Measurements from ENCODE around the gene SNCAIP.
A peak's percentile ranks its signal among the peaks of the same experiment; 100 is the strongest.

Gene SNCAIP

GRCh38 chr5:122401976-122402725, 90.1 kb downstream of the SNCAIP start:
- DNase-seq, result no peak

- DNase-seq, result no peak
Measured at GRCh38 chr5:122402955-122403685, 91.1 kb downstream of the SNCAIP start.

- no peak for DNase-seq
Measured at GRCh38 chr5:122404018-122404417, 92.0 kb downstream of the SNCAIP start.

DNA sequence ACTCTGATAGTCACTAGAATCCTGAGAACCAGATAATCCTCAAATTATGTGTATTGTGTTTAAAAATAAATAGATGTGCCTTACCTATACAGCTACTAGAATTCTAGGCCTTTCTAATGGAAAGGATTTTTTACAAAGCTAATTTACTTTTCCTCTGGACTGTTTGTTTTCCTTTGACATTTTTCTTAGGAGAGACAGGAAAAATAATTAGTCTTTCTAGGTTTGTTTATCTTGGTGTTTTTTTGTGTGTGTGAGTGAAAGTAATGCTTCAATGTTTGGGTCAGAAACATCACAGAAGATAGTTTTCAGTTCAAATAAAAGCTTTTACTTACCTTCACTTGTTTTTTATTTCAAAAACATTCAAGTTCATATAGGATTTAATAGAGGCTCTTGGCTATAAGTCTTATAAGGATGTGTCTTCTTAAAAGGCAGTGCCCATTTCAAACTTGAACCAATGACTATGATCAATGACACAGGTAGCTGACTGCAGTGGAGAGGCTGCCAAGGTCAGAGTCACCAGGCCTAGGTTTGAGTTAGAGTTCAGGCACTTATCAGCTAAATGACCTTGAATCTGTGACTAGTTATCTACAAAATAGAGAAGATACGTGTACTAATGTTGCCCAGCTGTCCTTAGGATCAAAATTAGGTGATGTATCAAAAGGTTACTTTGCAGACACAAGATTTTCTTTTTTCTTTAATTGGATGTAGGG, 92.8 kb downstream of the SNCAIP start:
- DNase-seq, result no peak

DNA sequence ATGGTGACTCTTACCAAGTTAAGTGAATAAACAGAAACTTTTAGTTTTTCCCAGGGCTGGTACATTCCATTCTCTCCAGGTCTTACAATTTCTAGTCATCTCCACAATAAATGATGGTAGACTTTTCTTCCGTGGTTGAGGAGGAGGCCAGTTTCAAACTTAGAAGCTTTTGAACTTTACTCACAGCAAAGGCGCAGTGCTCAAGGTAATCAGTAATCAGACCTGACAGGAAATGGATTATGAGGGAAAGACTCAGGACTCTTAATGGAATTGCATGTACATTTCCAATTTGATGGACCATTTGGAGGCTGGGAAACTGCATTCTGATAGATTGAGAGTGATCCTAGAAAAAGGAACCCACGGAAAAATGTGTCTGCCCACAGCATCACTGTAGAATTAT, 93.7 kb downstream of the SNCAIP start:
- no peak for DNase-seq

- no peak for DNase-seq
Measured at GRCh38 chr5:122406181-122406580, 94.1 kb downstream of the SNCAIP start.

DNA sequence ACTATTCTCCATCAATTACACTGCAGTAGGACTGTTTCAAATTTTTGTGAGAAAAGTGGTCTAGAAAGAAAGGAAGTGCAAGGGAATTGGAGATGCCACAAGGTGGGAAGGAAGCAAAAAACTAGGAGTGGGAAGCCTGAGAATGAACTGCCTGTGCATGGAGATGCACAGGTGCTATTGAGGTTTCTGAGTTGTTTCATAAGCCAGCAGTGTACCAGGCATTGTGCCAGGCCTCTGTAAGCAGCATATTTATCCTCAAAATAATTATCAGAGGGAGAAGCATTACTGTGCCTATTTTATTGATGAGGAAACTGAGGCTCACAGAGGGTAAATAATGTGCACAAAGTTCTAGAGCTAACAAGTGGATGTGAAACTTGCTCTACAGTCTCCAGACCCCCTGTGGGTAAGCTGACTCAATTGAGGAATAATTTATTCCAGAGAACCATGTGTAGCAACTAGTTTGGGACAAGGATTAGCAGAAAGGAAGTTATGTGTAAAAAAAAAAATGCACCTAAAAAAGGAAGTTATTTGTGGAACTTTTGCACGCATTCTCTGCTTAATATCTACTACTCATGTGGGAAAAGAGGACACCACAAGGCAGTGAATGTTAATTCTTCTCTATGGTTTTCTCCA, 96.7 kb downstream of the SNCAIP start:
- DNase-seq, result no peak

GRCh38 chr5:122412966-122413365, 100.9 kb downstream of the SNCAIP start:
- DNase-seq, result no peak

DNA sequence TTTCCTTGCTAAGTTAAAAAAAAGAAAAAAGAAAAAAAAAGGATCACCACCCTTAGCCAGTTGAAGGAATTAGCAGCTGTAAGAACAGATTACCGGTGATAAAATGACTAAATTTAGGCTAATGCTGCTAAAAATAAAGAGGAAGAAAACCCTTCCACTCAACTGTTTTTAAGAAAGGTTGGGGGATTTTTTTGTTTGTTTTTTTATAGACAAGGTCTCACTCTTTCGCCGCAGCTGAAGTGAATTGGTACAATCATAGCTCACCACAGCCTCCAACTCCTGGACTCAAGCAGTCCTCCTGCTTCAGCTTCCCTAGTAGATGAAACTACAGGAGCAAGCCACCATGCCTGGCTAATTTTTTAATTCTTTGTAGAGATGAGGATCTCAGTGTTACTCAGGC, 101.7 kb downstream of the SNCAIP start:
- no peak for DNase-seq

- peak; percentile 62 for DNase-seq
Measured at GRCh38 chr5:122415030-122415800, 103.2 kb downstream of the SNCAIP start.

DNA sequence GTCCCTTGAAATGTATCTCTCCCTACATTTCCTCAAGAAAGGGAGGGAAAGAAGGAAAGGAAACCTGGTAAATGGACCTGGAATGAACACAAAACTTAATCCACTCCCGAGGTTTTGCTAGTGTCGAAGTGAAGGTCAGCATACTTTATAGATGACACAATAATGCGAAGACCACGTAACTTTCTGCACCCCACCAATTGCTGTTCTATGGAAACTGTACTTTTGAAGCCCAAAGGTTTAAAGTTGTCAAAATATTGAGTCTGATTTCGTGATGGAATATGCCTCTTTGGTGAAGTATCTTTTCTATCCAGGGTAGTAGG, 103.7 kb downstream of the SNCAIP start:
- no peak for DNase-seq

DNA sequence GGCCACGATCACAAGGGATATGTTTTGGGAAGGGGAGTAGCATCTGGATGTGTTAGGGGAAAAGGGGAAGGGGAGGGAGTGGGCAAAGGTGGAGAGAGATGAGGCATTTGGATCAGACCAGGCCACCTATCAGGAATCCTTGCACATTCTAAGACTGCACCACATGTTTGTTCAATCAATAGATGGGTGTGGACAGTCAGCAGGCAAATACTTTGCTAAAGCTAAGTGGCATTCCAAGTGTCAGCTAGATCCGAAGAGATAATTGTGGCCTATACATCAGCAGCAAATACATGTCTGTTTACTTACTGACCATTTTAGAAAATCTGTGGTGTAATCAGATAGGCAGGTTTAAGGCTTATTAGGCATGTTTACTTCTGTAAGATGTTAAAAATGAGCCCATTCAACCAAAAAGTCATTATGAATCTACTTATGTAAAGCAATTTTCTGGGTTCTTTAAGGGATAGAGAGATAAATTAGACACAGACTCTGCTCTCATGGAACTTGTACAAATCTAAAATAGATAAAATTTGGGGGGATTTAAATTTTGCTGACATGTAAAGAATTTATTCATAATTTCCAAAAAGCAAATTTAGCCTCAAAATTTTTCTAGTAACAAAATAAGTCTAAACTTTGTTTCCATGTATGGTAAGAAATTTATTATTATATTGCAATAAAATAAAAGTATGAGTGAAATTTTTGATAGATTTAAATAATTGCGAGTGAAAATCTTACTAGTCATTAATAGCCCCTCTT, 107.3 kb downstream of the SNCAIP start:
- DNase-seq, result no peak

GRCh38 chr5:122420091-122420490, 108.1 kb downstream of the SNCAIP start:
- no peak for DNase-seq

DNA sequence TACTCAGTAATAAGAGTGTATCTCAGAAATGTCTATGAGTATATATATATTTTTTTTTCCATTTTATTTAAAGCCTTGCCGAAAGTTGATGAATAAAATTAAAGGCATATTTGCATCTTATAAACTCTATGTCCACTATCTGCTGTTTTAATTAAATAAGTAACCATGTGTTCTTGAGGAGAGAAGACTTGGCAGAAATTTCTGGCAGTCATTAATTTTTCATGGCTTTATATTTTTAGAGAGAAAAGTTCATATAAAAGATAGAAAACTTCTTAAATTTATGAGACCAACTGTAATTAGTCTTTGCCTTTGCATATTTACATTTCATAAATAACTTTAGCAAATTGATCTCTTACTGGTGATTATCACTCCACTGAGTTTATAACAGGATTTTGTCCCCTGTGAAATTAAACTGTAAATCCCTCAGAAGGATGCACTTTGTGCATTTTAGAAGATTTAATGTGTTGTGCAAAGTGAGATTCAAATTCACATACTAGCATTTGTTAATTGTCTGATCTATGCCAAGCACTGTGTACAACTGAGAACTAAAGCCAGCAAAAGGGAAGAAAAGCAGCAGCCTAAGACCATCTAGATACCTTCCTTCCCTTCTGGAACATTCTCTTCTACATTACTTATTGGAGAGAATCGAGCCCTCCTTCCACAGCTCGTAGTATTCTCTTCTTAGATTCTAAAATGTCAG, 108.7 kb downstream of the SNCAIP start:
- DNase-seq, result no peak

- DNase-seq, result no peak
Measured at GRCh38 chr5:122421374-122422079, 109.5 kb downstream of the SNCAIP start.

DNA sequence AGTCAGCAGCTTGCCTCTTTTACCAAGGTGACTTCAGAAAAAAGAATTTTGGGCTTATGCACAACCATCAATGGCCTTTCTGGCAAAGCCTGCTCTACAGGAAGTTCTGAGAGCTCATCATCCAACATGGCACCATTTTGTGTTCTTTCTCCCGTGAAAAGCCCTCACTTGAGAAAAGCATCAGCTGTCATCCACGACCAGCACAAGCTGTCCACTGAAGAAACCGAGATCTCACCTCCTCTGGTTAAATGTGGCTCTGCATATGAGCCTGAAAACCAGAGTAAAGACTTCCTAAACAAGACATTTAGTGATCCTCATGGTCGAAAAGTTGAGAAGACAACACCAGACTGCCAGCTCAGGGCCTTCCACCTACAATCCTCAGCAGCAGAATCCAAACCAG, 111.2 kb downstream of the SNCAIP start:
- DNase-seq, result no peak

DNA sequence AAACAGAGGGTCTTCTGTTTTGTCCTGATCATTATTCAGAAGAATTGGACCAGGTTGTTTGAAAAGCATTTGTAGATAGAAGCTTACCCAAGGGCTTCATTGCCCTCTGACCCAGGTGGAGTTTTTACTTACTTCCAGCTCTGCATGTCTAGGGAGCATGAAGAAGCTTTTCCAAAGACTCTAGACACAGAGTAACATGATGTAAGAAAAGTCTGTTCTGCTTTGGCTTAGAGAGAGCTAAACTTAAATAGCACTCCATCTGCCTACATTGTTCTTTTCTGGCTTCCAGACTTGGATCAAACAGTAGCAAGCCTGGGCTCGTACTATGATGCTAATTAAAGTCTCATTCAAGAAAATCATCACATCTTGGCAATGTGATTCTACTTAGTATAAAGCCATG, 112.1 kb downstream of the SNCAIP start:
- DNase-seq, result no peak

- DNase-seq, result no peak
Measured at GRCh38 chr5:122426301-122426700, 114.3 kb downstream of the SNCAIP start.

DNA sequence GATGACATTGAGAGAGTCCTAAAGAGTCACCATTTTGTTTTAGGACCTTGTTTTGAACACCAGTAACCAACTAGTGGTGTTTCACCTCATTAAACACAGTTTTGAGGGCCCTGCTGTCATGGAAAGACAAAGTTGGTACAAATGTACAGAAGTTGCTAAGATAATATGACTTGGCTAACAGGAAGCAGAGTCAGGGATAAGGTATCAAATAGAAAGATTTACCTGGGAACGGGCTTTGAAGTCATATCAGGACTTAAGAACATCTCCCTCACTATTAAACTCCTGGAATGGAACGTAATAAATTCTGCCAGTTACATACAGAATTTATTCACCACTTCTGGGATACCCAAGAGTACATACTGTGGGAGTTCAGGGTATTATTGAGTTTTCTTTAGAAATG, 115.6 kb downstream of the SNCAIP start:
- DNase-seq, result no peak

- peak; percentile 52 for DNase-seq
Measured at GRCh38 chr5:122429545-122430318, 117.7 kb downstream of the SNCAIP start.

Measured in NCI-H345 (cell line).